HG03025 (cell line): ENCODE data around the gene SLC7A7.
A peak's percentile ranks its signal among the peaks of the same experiment; 100 is the strongest.
"Not testable (repeated sequence)": the region's sequence is repeated elsewhere in the genome, so short reads cannot be mapped to it uniquely, and the experiment has no call there.

Source experiments
- ATAC-seq: cut with Tn5 transposase; IDR thresholded peaks from one replicate; pipeline ENCODE4 v1.9.1; 2021; ENCODE audit warnings: mild to moderate bottlenecking, moderate library complexity; ENCODE audit not compliant: unreplicated experiment, low FRiP score

Gene SLC7A7

DNA sequence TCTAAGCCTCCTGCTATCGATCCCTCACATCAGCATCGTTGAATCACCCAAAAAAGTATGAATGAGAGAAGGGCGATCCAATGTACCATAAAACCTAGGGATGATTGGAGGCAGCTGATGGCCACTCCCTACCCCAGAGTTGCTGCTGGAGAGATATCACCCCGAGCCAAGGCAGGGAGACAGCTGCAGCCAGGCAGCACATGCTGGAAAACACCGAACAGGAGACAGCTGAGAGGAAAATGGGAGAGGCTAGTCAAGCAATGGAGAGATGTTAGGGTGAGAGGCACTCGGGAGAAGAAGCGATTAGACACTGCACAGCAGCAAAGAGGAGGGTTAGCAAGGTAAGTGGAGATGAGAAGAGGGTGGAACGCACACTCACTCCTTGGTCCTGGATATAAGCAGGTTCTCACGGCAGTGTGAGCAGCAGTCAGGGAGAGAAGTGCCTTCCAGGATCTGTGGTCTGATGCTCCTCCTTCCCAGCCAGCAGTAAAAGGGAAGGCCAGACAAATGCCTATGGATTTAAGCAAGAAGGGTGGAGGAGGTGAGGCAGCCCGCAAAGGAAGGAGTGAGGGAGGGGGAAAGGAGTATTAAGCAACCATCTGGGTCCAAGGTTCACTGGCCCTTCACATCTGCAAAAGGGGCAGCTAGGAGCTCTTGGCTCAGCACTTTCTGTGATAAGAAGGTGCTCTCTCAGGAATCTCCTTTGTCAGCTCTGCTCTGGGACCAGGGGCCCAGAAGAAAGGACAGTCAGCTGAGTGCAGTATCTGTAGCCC is at the start of gene SLC7A7:
Gene SLC7A7 (minus strand): TSS at position 495 of the 773 bp plus-strand sequence. CDS start 2,037 bp downstream, outside the sequence.
- ATAC-seq = no peak

DNA sequence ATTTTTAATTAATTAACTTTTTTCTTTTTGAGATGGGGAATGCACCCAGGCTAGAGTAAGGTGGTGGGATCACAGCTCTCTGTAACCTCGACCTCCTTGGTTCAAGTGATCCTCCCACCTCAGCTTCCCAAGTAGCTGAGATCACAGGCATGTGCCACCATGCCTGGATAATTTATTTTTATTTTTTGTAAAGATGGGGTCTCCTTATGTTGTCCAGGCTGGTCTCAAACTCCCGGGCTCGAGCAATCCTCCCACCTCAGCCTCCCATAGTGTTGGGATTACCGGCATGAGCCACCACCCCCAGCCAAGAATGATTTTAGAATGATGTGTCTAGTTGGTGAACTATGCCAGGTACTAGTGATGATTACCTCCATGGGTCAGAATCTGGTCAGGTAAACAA is 49.7 kb upstream of the SLC7A7 start:
- no peak for ATAC-seq

DNA sequence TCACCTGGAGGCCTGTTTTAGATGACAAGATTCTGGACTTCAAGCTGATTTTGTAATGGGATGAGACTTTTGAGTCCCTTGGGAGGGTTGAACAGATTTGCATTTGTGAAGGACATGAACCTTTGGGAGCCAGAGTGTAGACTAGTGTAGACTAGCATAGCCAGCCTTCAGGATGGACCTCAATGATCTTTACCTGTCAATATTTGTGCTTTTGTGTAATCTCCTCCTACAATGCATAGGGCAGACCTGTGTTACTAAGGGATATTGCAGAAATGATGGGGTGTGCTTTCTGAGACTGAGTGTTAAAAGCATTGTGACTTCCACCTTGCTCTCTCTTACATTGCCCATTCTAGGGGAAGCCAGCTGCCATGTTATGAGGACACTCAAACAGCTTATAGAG is 46.4 kb upstream of the SLC7A7 start:
- ATAC-seq = no peak

- ATAC-seq = not testable (repeated sequence)
Observed at GRCh38 chr14:22860377-22860776, 45.1 kb upstream of the SLC7A7 start.

DNA sequence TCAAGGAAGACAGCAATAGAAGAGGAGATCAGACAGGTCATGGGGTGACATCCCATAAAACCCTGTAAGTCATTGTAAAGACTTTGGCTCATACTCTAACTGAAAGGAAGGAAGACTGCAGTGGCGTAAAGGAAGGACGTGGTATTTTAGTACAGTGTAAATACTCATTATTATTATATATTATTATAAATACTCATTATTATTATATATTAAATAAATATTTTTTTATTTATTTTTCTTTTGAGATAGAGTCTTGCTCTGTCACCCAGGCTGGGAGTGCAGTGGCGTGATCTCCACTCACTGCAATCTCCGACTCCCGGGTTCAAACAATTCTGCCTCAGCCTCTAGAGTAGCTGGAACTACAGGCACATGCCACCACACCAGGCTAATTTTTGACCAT is 41.2 kb upstream of the SLC7A7 start:
- no peak for ATAC-seq

DNA sequence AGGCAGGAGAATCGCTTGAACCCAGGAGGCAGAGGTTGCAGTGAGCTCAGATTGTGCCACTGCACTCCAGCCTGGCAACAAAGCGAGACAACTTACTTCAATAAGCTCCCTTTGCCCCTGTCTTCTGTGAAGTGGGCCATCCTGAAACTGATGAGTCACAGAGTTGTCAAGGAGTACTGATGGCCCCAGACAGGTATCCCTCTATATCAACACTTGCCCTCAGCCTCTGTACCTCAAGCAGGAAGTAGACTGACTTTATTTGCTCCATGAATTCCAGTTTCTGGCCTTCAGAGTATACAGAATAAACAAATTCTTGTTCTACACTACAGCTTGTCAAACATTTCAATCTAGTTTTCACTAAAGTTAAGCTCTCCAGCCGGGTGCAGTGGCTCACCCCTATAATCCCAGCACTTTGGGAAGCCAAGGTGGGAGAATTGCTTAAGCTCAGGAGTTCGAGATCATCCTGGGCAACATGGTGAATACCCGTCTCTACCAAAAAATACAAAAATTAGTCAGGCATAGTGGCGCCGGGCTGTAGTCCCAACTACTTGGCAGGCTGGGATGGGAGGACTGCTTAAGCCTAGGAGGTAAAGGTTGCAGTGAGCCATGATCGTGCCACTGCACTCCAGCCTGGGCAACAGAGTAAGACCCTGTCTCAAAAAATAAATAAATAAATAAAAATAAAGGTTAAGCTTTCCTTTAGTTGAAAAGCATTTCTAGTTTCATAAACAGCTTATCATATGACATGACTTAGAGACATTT is 39.9 kb upstream of the SLC7A7 start:
- no peak for ATAC-seq

DNA sequence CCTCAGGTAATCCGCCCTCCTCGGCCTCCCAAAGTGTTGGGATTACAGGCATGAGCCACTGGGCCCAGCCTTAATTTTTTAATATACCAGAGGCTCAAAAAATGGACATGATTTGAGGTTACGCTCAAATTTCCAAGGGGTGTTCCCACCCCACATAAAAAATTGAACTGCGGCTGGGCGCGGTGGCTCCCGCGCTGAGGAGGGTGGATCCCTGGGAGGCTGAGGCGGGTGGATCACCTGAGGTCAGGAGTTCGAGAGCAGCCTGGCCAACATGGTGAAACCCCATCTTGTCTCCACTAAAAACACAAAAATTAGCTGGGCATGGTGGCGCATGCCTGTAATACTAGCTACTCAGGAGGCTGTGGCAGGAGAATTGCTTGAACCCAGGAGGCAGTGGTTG is 39.1 kb upstream of the SLC7A7 start:
- not testable (repeated sequence) for ATAC-seq

GRCh38 chr14:22852940-22853767 is 37.9 kb upstream of the SLC7A7 start:
- ATAC-seq = peak; percentile 55

DNA sequence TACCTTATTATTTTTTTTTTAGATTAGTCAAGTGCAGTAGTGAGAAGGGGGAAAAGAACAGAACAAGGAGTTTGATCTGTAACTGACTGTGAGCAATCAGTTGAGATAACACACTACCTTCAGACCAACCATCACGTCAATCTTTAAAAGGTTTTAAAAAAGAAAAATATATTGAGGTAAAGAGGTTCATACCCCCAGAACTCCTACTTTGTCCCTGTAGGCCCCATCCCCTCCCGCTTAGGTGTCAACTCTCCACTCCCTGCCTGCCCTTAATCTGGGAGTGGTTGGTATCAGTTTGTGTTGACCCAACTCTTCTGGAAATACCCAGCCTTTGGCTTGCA is 37.3 kb upstream of the SLC7A7 start:
- ATAC-seq = no peak

DNA sequence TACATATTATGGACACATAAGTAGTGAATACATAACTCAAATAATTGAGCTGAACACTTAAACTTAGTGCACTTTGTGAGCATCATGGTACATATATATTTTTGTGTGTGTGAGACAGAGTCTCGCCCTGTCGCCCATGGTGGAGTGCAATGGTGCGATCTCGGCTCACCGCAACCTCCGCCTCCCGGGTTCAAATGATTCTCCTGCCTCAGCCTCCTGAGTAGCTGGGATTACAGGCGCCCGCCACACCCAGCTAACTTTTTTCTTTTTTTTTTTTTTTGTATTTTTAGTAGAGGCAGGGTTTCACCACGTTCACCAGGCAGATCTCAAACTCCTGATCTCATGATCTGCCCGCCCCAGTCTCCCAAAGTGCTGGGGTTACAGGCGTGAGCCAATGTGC is 36.9 kb upstream of the SLC7A7 start:
- ATAC-seq = not testable (repeated sequence)

GRCh38 chr14:22850944-22851764 is 35.9 kb upstream of the SLC7A7 start:
- no peak for ATAC-seq

- no peak for ATAC-seq
Observed at GRCh38 chr14:22849212-22849819, 34.1 kb upstream of the SLC7A7 start.

DNA sequence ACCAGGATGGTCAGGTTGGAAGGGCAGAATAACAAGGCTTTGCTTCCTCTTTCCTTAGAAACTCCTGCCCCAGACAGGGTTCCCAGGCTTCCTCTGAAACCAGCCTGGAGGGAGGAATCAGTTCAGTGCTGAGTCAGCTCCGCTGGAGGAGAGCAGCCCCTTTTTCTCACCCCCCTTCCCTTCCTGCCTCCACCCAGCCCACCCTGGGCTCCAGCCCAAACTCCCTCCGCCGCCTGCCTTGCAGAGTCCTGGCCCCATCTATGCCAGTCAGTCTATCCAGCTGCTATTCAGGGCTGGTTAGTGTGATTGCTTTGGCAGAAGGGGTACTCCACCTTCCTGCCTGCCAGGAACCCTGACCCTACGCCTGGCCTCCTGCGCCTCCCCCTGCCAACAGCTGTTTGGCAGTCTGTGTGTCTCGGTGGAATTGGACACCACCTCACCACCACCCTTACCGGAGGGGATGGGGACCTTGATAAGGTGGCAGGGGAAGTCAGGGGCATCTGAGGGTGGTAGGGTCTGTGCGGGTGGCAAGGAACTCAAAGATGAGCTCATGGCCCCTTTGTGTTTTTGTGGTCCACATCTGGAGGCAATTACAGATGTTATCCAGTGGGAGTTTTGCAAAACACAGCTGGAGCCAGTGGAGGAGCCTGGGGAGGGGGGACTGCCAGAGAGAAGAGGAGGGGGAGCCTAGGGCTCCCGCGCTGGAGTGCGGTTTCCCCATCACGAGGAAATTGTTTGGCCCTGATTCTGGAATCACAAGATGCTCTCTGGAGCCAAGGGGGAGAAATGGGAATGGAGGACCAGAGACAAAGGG is 33.3 kb upstream of the SLC7A7 start:
- no peak for ATAC-seq

GRCh38 chr14:22847661-22848341 is 32.6 kb upstream of the SLC7A7 start:
- no peak for ATAC-seq

- ATAC-seq = no peak
Observed at GRCh38 chr14:22846811-22847307, 31.6 kb upstream of the SLC7A7 start.

DNA sequence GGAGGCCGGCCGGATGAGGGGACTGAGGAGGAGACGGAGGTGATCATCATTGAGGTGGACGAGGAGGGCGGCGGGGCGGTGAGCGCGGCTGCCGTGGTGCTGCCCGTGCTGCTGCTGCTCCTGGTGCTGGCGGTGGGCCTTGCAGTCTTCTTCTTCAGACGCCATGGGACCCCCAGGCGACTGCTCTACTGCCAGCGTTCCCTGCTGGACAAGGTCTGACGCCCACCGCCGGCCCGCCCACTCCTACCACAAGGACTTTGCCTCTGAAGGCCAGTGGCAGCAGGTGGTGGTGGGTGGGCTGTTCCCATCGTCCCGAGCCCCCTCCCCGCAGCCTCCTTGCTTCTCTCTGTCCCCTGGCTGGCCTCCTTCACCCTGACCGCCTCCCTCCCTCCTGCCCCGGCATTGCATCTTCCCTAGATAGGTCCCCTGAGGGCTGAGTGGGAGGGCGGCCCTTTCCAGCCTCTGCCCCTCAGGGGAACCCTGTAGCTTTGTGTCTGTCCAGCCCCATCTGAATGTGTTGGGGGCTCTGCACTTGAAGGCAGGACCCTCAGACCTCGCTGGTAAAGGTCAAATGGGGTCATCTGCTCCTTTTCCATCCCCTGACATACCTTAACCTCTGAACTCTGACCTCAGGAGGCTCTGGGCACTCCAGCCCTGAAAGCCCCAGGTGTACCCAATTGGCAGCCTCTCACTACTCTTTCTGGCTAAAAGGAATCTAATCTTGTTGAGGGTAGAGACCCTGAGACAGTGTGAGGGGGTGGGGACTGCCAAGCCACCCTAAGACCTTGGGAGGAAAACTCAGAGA is 30.8 kb upstream of the SLC7A7 start:
- ATAC-seq = no peak

GRCh38 chr14:22845103-22845394 is 29.8 kb upstream of the SLC7A7 start:
- ATAC-seq = no peak
